IMR-90 (cell line): ENCODE results near the gene CAMK2N1.

Experiments used
- BHLHE40 ChIP-seq: fragments of 150-350 bp; IDR thresholded peaks from 2 replicates; pipeline ENCODE4 v1.6.1; 2016; ENCODE audit warnings: mild to moderate bottlenecking, low read depth, low read length
- CEBPB ChIP-seq: IDR thresholded peaks from 2 replicates; pipeline ENCODE4 v1.6.1; 2012; ENCODE audit warnings: low read depth, low read length, improper control_type of control experiment
- CHD1 ChIP-seq: IDR thresholded peaks from 2 replicates; pipeline ENCODE4 v1.6.1; 2012; ENCODE audit warnings: low read depth, low read length, improper control_type of control experiment
- MAFK ChIP-seq: IDR thresholded peaks from 2 replicates; pipeline ENCODE4 v1.6.1; 2012; ENCODE audit warnings: low read depth, low read length, improper control_type of control experiment
- MAZ ChIP-seq: IDR thresholded peaks from 2 replicates; pipeline ENCODE4 v1.6.1; 2012; ENCODE audit warnings: low read depth, mild to moderate bottlenecking, low read length, improper control_type of control experiment, moderate library complexity, borderline replicate concordance
- MXI1 ChIP-seq: IDR thresholded peaks from 2 replicates; pipeline ENCODE4 v1.6.1; 2012; ENCODE audit warnings: low read depth, mild to moderate bottlenecking, low read length, moderate library complexity, borderline replicate concordance
- NFE2L2 ChIP-seq: fragments of 150-350 bp; IDR thresholded peaks from 2 replicates; pipeline ENCODE4 v1.6.1; 2016; ENCODE audit warnings: low read depth, mild to moderate bottlenecking, low read length
- POLR2A ChIP-seq: IDR thresholded peaks from 2 replicates; pipeline ENCODE4 v1.6.1; 2012; ENCODE audit warnings: mild to moderate bottlenecking, low read depth, low read length
- RAD21 ChIP-seq: IDR thresholded peaks from 2 replicates; pipeline ENCODE4 v1.6.1; 2012; ENCODE audit warnings: low read length, improper control_type of control experiment
- SMC3 ChIP-seq: fragments of 150-350 bp; IDR thresholded peaks from 2 replicates; pipeline ENCODE4 v1.6.1; 2016; ENCODE audit warnings: low read depth, mild to moderate bottlenecking, antibody characterized with exemption, low read length, moderate library complexity
- TF ChIP-seq, protein P1 (sequence below): conservative IDR thresholded peaks from 2 replicates; pipeline ENCODE4 v1.5.1; 2012; ENCODE audit warnings: mild to moderate bottlenecking, low read depth, low read length, improper control_type of control experiment
- TF ChIP-seq, protein P2 (sequence below): fragments of 150-350 bp; IDR thresholded peaks from 2 replicates; pipeline ENCODE4 v1.6.1; 2017; ENCODE audit warnings: mild to moderate bottlenecking, antibody characterized with exemption, low read length, low read depth

DNA sequence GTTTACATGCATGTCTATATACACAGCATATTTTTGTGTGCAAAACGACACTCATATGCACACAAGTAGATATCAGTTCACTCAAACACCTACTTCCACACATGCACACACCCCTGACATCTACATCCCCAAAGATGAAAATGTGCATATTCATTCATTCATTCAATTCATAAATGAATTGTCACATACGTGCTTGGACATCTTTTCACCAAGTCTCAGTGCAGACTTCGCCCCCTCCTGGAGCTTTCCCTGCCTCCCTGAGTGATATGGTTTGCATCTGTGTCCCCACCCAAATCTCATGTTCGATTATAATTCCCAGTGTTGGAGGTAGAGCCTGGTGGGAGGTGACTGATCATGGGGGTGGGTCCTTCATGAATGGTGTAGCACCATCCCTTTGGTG lies 53.1 kb downstream of the CAMK2N1 start:
- TF ChIP-seq RAD21 (no peak), MAZ (no peak), BHLHE40 (no peak), POLR2A (no peak), MXI1 (no peak), CHD1 (no peak), SMC3 (no peak), CEBPB (no peak), MAFK (no peak), NFE2L2 (no peak)
- TF ChIP-seq, protein P1, sequence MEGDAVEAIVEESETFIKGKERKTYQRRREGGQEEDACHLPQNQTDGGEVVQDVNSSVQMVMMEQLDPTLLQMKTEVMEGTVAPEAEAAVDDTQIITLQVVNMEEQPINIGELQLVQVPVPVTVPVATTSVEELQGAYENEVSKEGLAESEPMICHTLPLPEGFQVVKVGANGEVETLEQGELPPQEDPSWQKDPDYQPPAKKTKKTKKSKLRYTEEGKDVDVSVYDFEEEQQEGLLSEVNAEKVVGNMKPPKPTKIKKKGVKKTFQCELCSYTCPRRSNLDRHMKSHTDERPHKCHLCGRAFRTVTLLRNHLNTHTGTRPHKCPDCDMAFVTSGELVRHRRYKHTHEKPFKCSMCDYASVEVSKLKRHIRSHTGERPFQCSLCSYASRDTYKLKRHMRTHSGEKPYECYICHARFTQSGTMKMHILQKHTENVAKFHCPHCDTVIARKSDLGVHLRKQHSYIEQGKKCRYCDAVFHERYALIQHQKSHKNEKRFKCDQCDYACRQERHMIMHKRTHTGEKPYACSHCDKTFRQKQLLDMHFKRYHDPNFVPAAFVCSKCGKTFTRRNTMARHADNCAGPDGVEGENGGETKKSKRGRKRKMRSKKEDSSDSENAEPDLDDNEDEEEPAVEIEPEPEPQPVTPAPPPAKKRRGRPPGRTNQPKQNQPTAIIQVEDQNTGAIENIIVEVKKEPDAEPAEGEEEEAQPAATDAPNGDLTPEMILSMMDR, result no peak
- TF ChIP-seq, protein P2, sequence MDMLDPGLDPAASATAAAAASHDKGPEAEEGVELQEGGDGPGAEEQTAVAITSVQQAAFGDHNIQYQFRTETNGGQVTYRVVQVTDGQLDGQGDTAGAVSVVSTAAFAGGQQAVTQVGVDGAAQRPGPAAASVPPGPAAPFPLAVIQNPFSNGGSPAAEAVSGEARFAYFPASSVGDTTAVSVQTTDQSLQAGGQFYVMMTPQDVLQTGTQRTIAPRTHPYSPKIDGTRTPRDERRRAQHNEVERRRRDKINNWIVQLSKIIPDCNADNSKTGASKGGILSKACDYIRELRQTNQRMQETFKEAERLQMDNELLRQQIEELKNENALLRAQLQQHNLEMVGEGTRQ, result no peak
